Measurements from ENCODE around the gene GALNT2. TPM values are rescaled to one million over a fixed set of nuclear protein-coding genes. Genes with fewer than 3 reads are reported as not detected.
A peak's percentile ranks its signal among the peaks of the same experiment; 100 is the strongest.

Gene GALNT2
- total and polyA plus RNA-seq, 4 donors = 47.5 to 182 (median 114) TPM

DNA sequence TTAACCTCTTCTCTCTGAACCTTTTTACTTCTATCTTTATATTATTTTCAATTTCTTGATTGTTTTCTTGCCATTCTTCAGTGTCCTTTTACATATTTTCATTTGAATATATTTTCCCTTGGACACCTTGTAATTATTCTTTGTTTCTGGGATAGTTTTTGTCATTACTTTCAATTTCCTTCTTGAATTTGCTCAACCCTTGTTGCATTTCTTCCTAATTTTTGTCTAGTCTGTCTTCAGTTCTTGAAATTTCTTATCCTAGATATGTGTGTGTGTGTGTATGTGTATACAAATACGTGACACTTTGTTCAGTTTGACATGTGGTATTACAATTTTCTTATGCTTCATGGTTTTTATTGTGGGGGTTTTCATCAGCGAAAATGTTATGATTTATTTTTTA is 1.9 kb upstream of the GALNT2 start:
- WGBS = 92% methylated on average over 2 of the region's 2 CpGs
- TF ChIP-seq TAF1 (conservative IDR thresholded peaks at IDR 0.05) (no peak), GABPA (IDR thresholded peaks at IDR 0.05 in 1 of 2, conservative IDR thresholded peaks at IDR 0.05 in 1 of 2) (no peak), FOXA2 (IDR thresholded peaks at IDR 0.05) (no peak), RXRA (IDR thresholded peaks at IDR 0.05) (no peak), HNF4G (IDR thresholded peaks at IDR 0.05) (no peak), HNF4A (conservative IDR thresholded peaks at IDR 0.05) (no peak)
- TF ChIP-seq, protein P1, sequence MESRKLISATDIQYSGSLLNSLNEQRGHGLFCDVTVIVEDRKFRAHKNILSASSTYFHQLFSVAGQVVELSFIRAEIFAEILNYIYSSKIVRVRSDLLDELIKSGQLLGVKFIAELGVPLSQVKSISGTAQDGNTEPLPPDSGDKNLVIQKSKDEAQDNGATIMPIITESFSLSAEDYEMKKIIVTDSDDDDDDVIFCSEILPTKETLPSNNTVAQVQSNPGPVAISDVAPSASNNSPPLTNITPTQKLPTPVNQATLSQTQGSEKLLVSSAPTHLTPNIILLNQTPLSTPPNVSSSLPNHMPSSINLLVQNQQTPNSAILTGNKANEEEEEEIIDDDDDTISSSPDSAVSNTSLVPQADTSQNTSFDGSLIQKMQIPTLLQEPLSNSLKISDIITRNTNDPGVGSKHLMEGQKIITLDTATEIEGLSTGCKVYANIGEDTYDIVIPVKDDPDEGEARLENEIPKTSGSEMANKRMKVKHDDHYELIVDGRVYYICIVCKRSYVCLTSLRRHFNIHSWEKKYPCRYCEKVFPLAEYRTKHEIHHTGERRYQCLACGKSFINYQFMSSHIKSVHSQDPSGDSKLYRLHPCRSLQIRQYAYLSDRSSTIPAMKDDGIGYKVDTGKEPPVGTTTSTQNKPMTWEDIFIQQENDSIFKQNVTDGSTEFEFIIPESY (IDR thresholded peaks at IDR 0.05) = no peak
- TF ChIP-seq, protein P2, sequence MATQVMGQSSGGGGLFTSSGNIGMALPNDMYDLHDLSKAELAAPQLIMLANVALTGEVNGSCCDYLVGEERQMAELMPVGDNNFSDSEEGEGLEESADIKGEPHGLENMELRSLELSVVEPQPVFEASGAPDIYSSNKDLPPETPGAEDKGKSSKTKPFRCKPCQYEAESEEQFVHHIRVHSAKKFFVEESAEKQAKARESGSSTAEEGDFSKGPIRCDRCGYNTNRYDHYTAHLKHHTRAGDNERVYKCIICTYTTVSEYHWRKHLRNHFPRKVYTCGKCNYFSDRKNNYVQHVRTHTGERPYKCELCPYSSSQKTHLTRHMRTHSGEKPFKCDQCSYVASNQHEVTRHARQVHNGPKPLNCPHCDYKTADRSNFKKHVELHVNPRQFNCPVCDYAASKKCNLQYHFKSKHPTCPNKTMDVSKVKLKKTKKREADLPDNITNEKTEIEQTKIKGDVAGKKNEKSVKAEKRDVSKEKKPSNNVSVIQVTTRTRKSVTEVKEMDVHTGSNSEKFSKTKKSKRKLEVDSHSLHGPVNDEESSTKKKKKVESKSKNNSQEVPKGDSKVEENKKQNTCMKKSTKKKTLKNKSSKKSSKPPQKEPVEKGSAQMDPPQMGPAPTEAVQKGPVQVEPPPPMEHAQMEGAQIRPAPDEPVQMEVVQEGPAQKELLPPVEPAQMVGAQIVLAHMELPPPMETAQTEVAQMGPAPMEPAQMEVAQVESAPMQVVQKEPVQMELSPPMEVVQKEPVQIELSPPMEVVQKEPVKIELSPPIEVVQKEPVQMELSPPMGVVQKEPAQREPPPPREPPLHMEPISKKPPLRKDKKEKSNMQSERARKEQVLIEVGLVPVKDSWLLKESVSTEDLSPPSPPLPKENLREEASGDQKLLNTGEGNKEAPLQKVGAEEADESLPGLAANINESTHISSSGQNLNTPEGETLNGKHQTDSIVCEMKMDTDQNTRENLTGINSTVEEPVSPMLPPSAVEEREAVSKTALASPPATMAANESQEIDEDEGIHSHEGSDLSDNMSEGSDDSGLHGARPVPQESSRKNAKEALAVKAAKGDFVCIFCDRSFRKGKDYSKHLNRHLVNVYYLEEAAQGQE (IDR thresholded peaks at IDR 0.05) = no peak
- TF ChIP-seq, protein P3, sequence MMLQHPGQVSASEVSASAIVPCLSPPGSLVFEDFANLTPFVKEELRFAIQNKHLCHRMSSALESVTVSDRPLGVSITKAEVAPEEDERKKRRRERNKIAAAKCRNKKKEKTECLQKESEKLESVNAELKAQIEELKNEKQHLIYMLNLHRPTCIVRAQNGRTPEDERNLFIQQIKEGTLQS (IDR thresholded peaks at IDR 0.05) = no peak
- TF ChIP-seq, protein P4, sequence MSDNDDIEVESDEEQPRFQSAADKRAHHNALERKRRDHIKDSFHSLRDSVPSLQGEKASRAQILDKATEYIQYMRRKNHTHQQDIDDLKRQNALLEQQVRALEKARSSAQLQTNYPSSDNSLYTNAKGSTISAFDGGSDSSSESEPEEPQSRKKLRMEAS (IDR thresholded peaks at IDR 0.05) = no peak
- TF ChIP-seq, protein P5, sequence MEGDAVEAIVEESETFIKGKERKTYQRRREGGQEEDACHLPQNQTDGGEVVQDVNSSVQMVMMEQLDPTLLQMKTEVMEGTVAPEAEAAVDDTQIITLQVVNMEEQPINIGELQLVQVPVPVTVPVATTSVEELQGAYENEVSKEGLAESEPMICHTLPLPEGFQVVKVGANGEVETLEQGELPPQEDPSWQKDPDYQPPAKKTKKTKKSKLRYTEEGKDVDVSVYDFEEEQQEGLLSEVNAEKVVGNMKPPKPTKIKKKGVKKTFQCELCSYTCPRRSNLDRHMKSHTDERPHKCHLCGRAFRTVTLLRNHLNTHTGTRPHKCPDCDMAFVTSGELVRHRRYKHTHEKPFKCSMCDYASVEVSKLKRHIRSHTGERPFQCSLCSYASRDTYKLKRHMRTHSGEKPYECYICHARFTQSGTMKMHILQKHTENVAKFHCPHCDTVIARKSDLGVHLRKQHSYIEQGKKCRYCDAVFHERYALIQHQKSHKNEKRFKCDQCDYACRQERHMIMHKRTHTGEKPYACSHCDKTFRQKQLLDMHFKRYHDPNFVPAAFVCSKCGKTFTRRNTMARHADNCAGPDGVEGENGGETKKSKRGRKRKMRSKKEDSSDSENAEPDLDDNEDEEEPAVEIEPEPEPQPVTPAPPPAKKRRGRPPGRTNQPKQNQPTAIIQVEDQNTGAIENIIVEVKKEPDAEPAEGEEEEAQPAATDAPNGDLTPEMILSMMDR (IDR thresholded peaks at IDR 0.05; ENCODE audit: low read depth, low read length, missing input control) = no peak
- Histone ChIP-seq H3K9ac (ENCODE audit: low read depth in 1 of 2, low read length in 2 of 2) (no peak overlapping the region), H3K27ac (ENCODE audit: low read depth in 1 of 2, low read length in 2 of 2) (no peak overlapping the region), H3K36me3 (ENCODE audit: control insufficient read depth in 4 of 4, insufficient read depth in 3 of 4, low read depth in 1 of 4, low read length in 3 of 4) (no peaks in the 10 kb centered on the region), H3K9me3 (ENCODE audit: control insufficient read depth in 4 of 4, low read length in 3 of 4) (no peaks in the 10 kb centered on the region), H3K4me1 (ENCODE audit: control insufficient read depth in 4 of 4, insufficient read depth in 4 of 4, low read length in 3 of 4) (peaks cover 0 to 25% (median 1%) of the 10 kb centered on the region in 4 donors), H3K27me3 (ENCODE audit: control insufficient read depth in 4 of 4, insufficient read depth in 4 of 4, low read length in 3 of 4) (no peaks in the 10 kb centered on the region), H3K4me3 (ENCODE audit: low read depth in 1 of 3, low read length in 3 of 3) (no peak overlapping the region)
- no peak for DNase-seq (ENCODE audit: low spot score)

DNA sequence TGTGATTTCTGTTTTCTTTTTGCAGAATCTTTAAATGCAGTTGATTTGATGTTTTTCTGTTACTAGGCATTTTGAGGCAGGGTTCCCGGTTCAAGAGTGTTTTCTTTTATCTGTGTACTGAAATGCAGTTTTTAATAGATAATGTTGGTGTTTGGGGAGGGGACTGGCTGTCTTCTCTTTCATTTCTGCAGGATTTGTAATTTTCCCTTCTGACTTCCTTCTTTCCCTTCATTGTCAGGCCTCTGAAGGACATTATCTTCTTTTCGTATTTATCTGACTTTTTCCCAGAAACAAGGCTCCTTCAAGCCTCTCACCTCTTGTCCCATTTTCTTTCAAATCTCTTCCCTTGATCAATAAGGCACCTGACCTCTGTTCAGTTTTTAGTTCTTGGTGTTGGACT is 1.5 kb upstream of the GALNT2 start:
- TF ChIP-seq RAD21 (IDR thresholded peaks at IDR 0.05) (no peak), HNF4A (conservative IDR thresholded peaks at IDR 0.05) (no peak), TAF1 (conservative IDR thresholded peaks at IDR 0.05) (no peak), RXRA (IDR thresholded peaks at IDR 0.05) (no peak), SP1 (IDR thresholded peaks at IDR 0.05) (no peak), JUND (IDR thresholded peaks at IDR 0.05) (no peak)
- TF ChIP-seq, protein P2 (IDR thresholded peaks at IDR 0.05) = no peak
- TF ChIP-seq, protein P4 (IDR thresholded peaks at IDR 0.05) = no peak
- WGBS = 64% methylated on average over 2 of the region's 2 CpGs
- Histone ChIP-seq H3K27ac (ENCODE audit: low read depth in 1 of 2, low read length in 2 of 2) (peak overlapping the region; percentile 88 to 93), H3K36me3 (ENCODE audit: control insufficient read depth in 4 of 4, insufficient read depth in 3 of 4, low read depth in 1 of 4, low read length in 3 of 4) (no peaks in the 10 kb centered on the region), H3K4me3 (ENCODE audit: low read depth in 1 of 3, low read length in 3 of 3) (no peak overlapping the region), H3K27me3 (ENCODE audit: control insufficient read depth in 4 of 4, insufficient read depth in 4 of 4, low read length in 3 of 4) (no peaks in the 10 kb centered on the region), H3K4me1 (ENCODE audit: control insufficient read depth in 4 of 4, insufficient read depth in 4 of 4, low read length in 3 of 4) (peaks cover 0 to 28% (median 1%) of the 10 kb centered on the region in 4 donors), H3K9ac (ENCODE audit: low read depth in 1 of 2, low read length in 2 of 2) (peak overlapping the region in 1 of 2 donors; percentile 81), H3K9me3 (ENCODE audit: control insufficient read depth in 4 of 4, low read length in 3 of 4) (no peaks in the 10 kb centered on the region)
- no peak for DNase-seq (ENCODE audit: low spot score)
